ENCODE results near the gene MEP1A. TPM values are rescaled to one million over a fixed set of nuclear protein-coding genes. Genes with fewer than 3 reads are reported as not detected.

Gene MEP1A
- total RNA-seq, 1 donor: not detected

GRCh38 chr6:46876126-46876525 is 82.9 kb downstream of the MEP1A start:
- TF ChIP-seq CTCF (IDR thresholded peaks at IDR 0.05; ENCODE audit: insufficient read depth, low read depth, low read length): no peak
- DNase-seq (ENCODE audit: low read depth): no peak
- no peak overlapping the region for H3K4me3 ChIP-seq (ENCODE audit: low read depth, low read length)

GRCh38 chr6:46879003-46879402 is 85.8 kb downstream of the MEP1A start:
- no peak for DNase-seq (ENCODE audit: low read depth)
- no peak for TF ChIP-seq CTCF (IDR thresholded peaks at IDR 0.05; ENCODE audit: insufficient read depth, low read depth, low read length)
- H3K4me3 ChIP-seq (ENCODE audit: low read depth, low read length): no peak overlapping the region

GRCh38 chr6:46882645-46883044 is 89.5 kb downstream of the MEP1A start:
- no peak for TF ChIP-seq CTCF (IDR thresholded peaks at IDR 0.05; ENCODE audit: insufficient read depth, low read depth, low read length)
- DNase-seq (ENCODE audit: low read depth): no peak
- H3K4me3 ChIP-seq (ENCODE audit: low read depth, low read length): no peak overlapping the region

GRCh38 chr6:46888031-46888430 is 94.8 kb downstream of the MEP1A start:
- no peak for DNase-seq (ENCODE audit: low read depth)
- no peak overlapping the region for H3K4me3 ChIP-seq (ENCODE audit: low read depth, low read length)
- TF ChIP-seq CTCF (IDR thresholded peaks at IDR 0.05; ENCODE audit: insufficient read depth, low read depth, low read length): no peak

GRCh38 chr6:46888578-46888977 is 95.4 kb downstream of the MEP1A start:
- DNase-seq (ENCODE audit: low read depth): no peak
- no peak overlapping the region for H3K4me3 ChIP-seq (ENCODE audit: low read depth, low read length)

More at GRCh38 chr6:46888578-46888977, 95.4 kb downstream of the MEP1A start:
- no peak for TF ChIP-seq CTCF (IDR thresholded peaks at IDR 0.05; ENCODE audit: insufficient read depth, low read depth, low read length)

Other genes starting within 250 kb of the MEP1A start
- gene CYP39A1, start 140.6 kb upstream of the MEP1A start, total RNA-seq: 2.6 TPM in 2 replicates
- gene SLC25A27, start 140.4 kb upstream of the MEP1A start, total RNA-seq: 2.6 and 6.5 TPM in 2 replicates
- under 0.01 TPM in 2 replicates for gene TDRD6, start 105.5 kb upstream of the MEP1A start, total RNA-seq
- not detected in 2 replicates for gene PLA2G7, start 58.0 kb upstream of the MEP1A start, total RNA-seq
- gene ANKRD66, start 46.5 kb upstream of the MEP1A start, total RNA-seq: not detected in 2 replicates
- gene ADGRF5, start 128.5 kb downstream of the MEP1A start, total RNA-seq: 0.86 and 6.1 TPM in 2 replicates
- gene ADGRF1, start 248.9 kb downstream of the MEP1A start, total RNA-seq: under 0.01 TPM in 1 of 2 replicates, not detected in the other

Data from fibroblast of villous mesenchyme (primary cell).